AG09309 (cell line): Measurements from ENCODE around the gene SREK1.

ENCODE experiments used
- DNase-seq: peaks from one replicate; pipeline ENCODE4 v3.0.0-alpha.2; 2010; ENCODE audit warnings: low read depth
- H3K4me3 ChIP-seq: 2 replicates; pipeline ENCODE4 v1.5.1; 2011; ENCODE audit warnings: mild to moderate bottlenecking, low read depth, low read length, moderate library complexity; ENCODE audit not compliant: control insufficient read depth
- TF ChIP-seq, protein P1 (sequence below): IDR thresholded peaks from 2 replicates; pipeline ENCODE4 v1.5.1; 2011; ENCODE audit warnings: mild to moderate bottlenecking, low read depth, low read length, inconsistent platforms; ENCODE audit not compliant: insufficient read depth, control insufficient read depth; ENCODE audit errors: missing control alignments

SREK1 gene

DNA sequence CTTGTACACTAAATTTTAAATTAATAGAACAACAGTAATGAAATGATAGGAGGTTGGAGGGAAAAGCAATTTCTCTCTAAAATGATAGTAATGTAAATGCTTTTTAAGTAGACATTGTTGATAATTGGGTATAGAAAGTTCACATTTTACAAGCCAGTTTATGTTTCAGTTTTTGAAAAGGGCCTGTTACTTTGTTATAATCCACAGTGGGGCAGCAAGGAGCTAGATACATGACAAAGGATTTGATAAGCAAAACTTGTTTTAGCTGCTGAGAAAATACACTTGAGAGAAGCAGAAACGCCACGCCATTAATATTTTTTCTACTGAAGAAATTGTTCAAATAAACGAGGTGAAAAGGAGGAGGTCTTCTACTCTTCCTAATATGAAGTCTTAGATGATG lies 30.2 kb downstream of the SREK1 start:
- peak; percentile 5 for DNase-seq
- TF ChIP-seq, protein P1, sequence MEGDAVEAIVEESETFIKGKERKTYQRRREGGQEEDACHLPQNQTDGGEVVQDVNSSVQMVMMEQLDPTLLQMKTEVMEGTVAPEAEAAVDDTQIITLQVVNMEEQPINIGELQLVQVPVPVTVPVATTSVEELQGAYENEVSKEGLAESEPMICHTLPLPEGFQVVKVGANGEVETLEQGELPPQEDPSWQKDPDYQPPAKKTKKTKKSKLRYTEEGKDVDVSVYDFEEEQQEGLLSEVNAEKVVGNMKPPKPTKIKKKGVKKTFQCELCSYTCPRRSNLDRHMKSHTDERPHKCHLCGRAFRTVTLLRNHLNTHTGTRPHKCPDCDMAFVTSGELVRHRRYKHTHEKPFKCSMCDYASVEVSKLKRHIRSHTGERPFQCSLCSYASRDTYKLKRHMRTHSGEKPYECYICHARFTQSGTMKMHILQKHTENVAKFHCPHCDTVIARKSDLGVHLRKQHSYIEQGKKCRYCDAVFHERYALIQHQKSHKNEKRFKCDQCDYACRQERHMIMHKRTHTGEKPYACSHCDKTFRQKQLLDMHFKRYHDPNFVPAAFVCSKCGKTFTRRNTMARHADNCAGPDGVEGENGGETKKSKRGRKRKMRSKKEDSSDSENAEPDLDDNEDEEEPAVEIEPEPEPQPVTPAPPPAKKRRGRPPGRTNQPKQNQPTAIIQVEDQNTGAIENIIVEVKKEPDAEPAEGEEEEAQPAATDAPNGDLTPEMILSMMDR = peak; percentile 42

DNA sequence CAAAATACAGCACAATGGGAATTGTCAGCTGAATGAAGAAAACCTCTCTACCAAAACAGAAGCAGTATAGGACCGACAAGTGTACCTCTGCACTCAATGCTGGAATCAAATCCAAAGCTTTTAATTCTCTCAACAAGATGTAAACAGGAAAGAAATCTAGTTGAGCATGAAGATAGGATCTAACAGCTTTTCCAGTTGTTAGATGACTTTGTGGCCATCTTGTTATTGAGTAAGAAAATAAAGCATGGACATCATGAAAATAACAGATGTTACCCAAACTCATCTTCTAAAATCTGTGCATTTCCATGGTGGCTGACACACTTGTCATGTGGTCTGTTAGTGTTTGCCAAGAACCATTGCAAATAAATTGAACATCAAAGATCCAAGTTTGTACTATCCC lies 34.7 kb downstream of the SREK1 start:
- no peak overlapping the region for H3K4me3 ChIP-seq
- no peak for DNase-seq
- TF ChIP-seq, protein P1 = no peak

More for the DNA sequence above, 30.2 kb downstream of the SREK1 start:
- H3K4me3 ChIP-seq = no peak overlapping the region

DNA sequence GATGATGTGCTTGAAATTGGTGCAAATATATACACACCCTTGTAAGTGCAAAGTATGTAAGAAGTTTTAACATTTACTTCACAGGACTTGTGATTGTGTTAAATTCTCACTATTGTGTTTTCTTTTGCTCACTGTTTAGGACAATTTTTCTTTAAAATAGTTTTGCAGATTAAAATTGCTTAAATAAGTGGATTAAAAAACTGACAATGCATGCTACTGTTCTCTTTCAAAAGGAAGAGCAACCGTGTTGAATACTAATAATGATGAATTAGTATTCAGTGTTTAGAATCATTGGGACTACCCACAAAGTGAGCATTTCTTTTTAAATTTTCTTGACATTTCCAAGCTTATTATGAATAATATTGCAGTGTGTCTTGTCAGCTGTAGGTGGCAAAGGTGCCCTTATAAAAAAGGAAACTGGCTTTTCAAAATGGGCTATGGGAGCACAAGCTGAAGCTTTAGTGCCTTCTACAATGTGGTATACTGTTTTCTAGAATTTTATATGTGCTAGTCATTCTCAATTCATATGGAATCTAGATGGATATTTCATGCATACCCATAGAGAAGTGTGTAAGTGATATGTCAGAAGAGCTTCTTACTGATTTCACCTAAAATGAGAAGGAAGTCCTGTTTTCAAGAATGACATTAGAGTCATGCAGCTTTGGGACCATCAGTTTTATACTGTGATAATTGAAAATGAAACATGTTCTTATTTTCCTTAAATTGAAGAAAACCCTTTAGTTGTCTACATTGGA lies 35.4 kb downstream of the SREK1 start:
- TF ChIP-seq, protein P1 = no peak
- H3K4me3 ChIP-seq = no peak overlapping the region
- DNase-seq = no peak

DNA sequence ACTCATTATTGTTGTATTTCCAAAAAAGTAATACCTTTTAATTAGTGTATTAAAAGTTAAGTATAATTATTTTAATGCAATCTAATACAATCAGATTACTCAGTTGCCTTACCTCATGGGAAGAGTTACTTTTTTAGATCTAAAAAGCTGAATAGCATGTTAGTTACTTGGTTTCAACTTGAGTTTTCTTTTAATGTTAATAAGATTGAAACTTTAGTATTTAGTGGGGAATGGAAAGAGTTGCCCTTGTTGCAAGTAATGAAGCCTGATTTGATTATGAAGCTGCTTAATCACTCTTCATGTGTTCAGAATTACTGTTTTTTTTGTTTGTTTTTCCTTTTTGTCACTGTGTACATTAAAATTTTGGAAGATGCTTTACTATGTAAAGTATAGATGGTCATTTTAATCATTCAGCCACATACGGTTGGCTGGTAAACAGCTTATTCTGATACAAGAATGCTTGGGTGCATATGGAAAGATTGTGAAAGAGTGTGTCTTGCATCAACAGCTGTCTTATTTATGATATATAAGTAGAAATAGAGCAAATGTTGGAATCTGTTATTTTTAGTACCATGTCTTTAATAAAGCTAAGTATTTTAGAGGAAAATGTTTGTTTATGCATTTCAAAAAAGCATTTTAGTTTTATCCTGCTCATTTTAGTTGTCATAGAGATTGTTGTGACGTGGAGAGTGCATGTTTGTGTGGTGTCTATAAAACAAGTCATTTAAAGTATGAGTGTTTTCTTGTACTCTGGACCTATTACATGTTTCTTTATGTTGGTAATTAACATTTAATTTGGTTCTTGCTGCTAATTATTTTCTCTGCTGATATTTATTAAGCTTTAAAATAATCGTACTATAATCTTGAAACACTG lies 36.4 kb downstream of the SREK1 start:
- DNase-seq = no peak
- H3K4me3 ChIP-seq = no peak overlapping the region
- TF ChIP-seq, protein P1 = no peak

DNA sequence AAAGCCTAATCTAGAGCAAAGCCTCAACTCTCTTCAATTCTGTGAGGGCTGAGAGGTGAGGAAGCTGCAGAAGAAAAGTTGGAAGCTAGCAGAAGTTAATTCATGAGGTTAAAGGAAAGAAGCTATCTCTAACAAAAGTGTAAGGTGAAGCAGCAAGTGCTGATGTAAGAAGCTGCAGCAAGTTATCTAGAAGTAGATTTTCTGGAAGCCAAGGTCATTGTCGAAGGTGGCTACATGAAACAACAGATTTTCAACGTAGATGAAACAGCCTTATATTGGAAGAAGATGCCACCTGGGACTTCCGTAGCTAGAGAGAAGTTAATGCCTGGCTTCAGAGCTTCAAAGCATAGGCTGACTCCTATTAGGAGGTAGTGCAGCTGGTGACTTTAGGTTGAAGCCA lies 42.0 kb downstream of the SREK1 start:
- no peak overlapping the region for H3K4me3 ChIP-seq
- no peak for DNase-seq
- TF ChIP-seq, protein P1 = no peak

DNA sequence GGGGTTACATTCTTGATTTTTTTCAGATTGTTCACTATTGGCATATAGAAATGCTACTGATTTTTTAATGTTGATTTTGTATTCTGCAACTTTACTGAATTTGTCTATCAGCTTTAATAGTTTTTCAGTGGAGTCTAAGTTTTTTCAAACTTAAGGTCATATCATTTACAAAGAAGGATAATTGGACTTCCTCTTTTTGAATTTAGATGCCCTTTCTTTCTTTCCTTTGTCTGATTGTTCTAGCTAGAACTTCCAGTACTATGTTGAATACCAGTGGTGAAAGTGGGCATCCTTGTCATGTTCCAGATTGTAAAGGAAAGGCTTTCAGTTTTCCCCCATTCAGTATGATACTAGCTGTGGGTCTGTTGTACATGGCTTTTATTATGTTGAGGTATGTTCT lies 49.3 kb downstream of the SREK1 start:
- no peak for DNase-seq
- no peak overlapping the region for H3K4me3 ChIP-seq
- TF ChIP-seq, protein P1 = no peak
